HepG2 (cell line): ENCODE data around the gene RREB1. TPM values are rescaled to one million over a fixed set of nuclear protein-coding genes. Genes with fewer than 3 reads are reported as not detected.
A peak's percentile ranks its signal among the peaks of the same experiment; 100 is the strongest.

Experiments used
- ATAC-seq: fragments of 200-7000 bp; cut with Tn5 transposase; 3 replicates; pipeline ENCODE4 v1.9.1; 2020; ENCODE audit warnings: mild to moderate bottlenecking, moderate library complexity
- BruUV-seq: library from RNA; stranded (reverse); fragments of 400-500 nt; replicated peaks from 2 replicates; lab custom pipeline; 2021; lab: Mats Ljungman, UMichigan
- CTCF ChIA-PET: fragments of 300-600 bp; formaldehyde crosslinking; extraction: SDS; loops from one replicate; lab custom pipeline; 2021; ENCODE audit warnings: low total read pairs, inconsistent platforms, low intra/inter-chr PET ratio; lab: Yijun Ruan, JAX
- POLR2A ChIA-PET: fragments of 350-600 bp; sonication (Branson Sonifier 250); formaldehyde crosslinking; loops from one replicate; lab custom pipeline; 2020; ENCODE audit warnings: antibody characterized with exemption, inconsistent platforms; lab: Yijun Ruan, JAX
- DNase-seq: peaks from one replicate; pipeline ENCODE4 v3.0.0-alpha.2; 2015; ENCODE audit warnings: low spot score
- FAIRE-seq: peaks from 3 replicates; lab custom pipeline; 2011; peaks lifted over from hg19 to GRCh38; lab: Jason Lieb, UNC
- H2AFZ ChIP-seq: one replicate; pipeline ENCODE4 v1.6.1; 2011; ENCODE audit warnings: low read length, inconsistent platforms
- H3K27ac ChIP-seq: fragments of 300-600 bp; 3 replicates; pipeline ENCODE4 v1.8.0; 2011; ENCODE audit warnings: mixed run types, mild to moderate bottlenecking, mixed read lengths, low read length, inconsistent platforms; ENCODE audit not compliant: insufficient read depth; ENCODE audit errors: extremely low read length
- H3K27me3 ChIP-seq, 2 experiments: fragments of 200-600 bp in 1 of 2; 2 replicates in 1 of 2; 3 replicates in 1 of 2; pipeline versions ENCODE4 v1.6.0 to v1.8.0; 2011; ENCODE audit warnings: low read length in 2 of 2, mild to moderate bottlenecking in 2 of 2, moderate library complexity in 2 of 2, inconsistent platforms in 1 of 2; ENCODE audit not compliant: insufficient read depth in 2 of 2, control insufficient read depth in 1 of 2
- H3K36me3 ChIP-seq, 2 experiments: fragments of 200-600 bp in 1 of 2; replicated peaks in 1 of 2; 2 replicates in 1 of 2; 3 replicates in 1 of 2; pipeline versions ENCODE4 v1.5.1 to v1.8.0; 2011; ENCODE audit warnings: low read length in 2 of 2, inconsistent platforms in 1 of 2; ENCODE audit not compliant: insufficient read depth in 2 of 2, control insufficient read depth in 1 of 2
- H3K4me1 ChIP-seq: 2 replicates; pipeline ENCODE4 v1.5.1; 2012; ENCODE audit warnings: low read length, inconsistent platforms; ENCODE audit not compliant: insufficient read depth
- H3K4me2 ChIP-seq: 2 replicates; pipeline ENCODE4 v1.6.0; 2011; ENCODE audit warnings: low read depth, low read length, inconsistent platforms
- H3K4me3 ChIP-seq, 3 experiments: fragments of 200-600 bp in 1 of 3; sonication (generic), shearing (Covaris generic) in 1 of 3; replicated peaks in 1 of 3; 2 replicates each; pipeline ENCODE4 v1.5.1; 2011 to 2016; ENCODE audit warnings: low read length in 3 of 3, inconsistent platforms in 2 of 3, low read depth in 2 of 3, mild to moderate bottlenecking in 2 of 3, control low read depth in 1 of 3, mixed read lengths in 1 of 3; ENCODE audit not compliant: insufficient read depth in 1 of 3
- H3K79me2 ChIP-seq: one replicate; pipeline ENCODE4 v1.6.1; 2011; ENCODE audit warnings: low read length, inconsistent platforms; ENCODE audit not compliant: insufficient read depth
- H3K9ac ChIP-seq: 2 replicates; pipeline ENCODE4 v1.6.0; 2011; ENCODE audit warnings: mild to moderate bottlenecking, low read depth, low read length, inconsistent platforms; ENCODE audit not compliant: insufficient read depth
- H3K9me3 ChIP-seq: 2 replicates; pipeline ENCODE4 v1.5.1; 2012; ENCODE audit warnings: mild to moderate bottlenecking, low read length
- H4K20me1 ChIP-seq: 2 replicates; pipeline ENCODE4 v1.6.0; 2011; ENCODE audit warnings: inconsistent platforms, mild to moderate bottlenecking, low read length, moderate library complexity; ENCODE audit not compliant: insufficient read depth
- GATAD1 ChIP-seq: IDR thresholded peaks from 2 replicates; pipeline ENCODE4 v1.6.1; 2016; ENCODE audit warnings: missing genetic modification reagents, missing compliant biosample characterization
- NFIC ChIP-seq: IDR thresholded peaks from 2 replicates; pipeline ENCODE4 v1.6.1; 2012; ENCODE audit warnings: mild to moderate bottlenecking, low read length, inconsistent platforms
- POLR2A ChIP-seq, 2 experiments: IDR thresholded peaks; 2 replicates each; pipeline ENCODE4 v1.6.1; 2011; ENCODE audit warnings: low read depth in 2 of 2, low read length in 2 of 2, mild to moderate bottlenecking in 1 of 2, moderate library complexity in 1 of 2; ENCODE audit not compliant: insufficient read depth in 1 of 2
- PRMT3 ChIP-seq: sonication (generic); formaldehyde crosslinking; IDR thresholded peaks from 2 replicates; pipeline ENCODE4 v1.8.1; 2022; ENCODE audit warnings: low read depth, mild to moderate bottlenecking, moderate library complexity, missing genetic modification reagents, borderline replicate concordance
- TRAFD1 ChIP-seq: sonication (generic); formaldehyde crosslinking; IDR thresholded peaks from 2 replicates; pipeline ENCODE4 v1.5.1; 2020; ENCODE audit warnings: missing genetic modification reagents, mild to moderate bottlenecking, borderline replicate concordance
- ZNF605 ChIP-seq: sonication (generic); formaldehyde crosslinking; IDR thresholded peaks from 2 replicates; pipeline ENCODE4 v1.8.0; 2022; ENCODE audit warnings: mild to moderate bottlenecking, missing genetic modification reagents
- ZNF687 ChIP-seq: sonication (generic); formaldehyde crosslinking; IDR thresholded peaks from 2 replicates; pipeline ENCODE4 v1.5.1; 2020; ENCODE audit warnings: mild to moderate bottlenecking, missing genetic modification reagents, moderate library complexity
- WGBS: methylation state at CpG from one replicate; pipeline ENCODE4 v1.1.6; 2017; ENCODE audit warnings: low lambda C conversion rate; 5-methylcytosine and 5-hydroxymethylcytosine counted together
- in situ Hi-C: cut with HindIII; loops from 2 replicates; pipeline ENCODE4 v1.10.0; 2017; ENCODE audit warnings: low pct_unique_long_range_greater_than_20kb; ENCODE audit not compliant: extremely low pct_ligation_motif_present
- intact Hi-C: fragments of 100-400 bp; cut with micrococcal nuclease; formaldehyde crosslinking; loops from one replicate; pipeline ENCODE4 v1.10.0; 2022; ENCODE audit not compliant: unreplicated experiment
- polyA plus RNA-seq, 8 experiments: library from polyadenylated mRNA; depleted of rRNA in 3 of 8; stranded (reverse) in 7 of 8; unstranded in 1 of 8; fragments of >200 nt; fragmentation: Illumina TruSeq in 4 of 8; extraction: Trizol in 4 of 8; gene quantifications; 2 replicates each; pipeline versions ENCODE4 v1.2.1 to v1.2.3, GENCODE V29; 2011 to 2016; ENCODE audit warnings: low read depth in 4 of 8, missing spikeins in 1 of 8, mixed read lengths in 1 of 8; ENCODE audit not compliant: insufficient read depth in 1 of 8
- total RNA-seq, 5 experiments: library from RNA; depleted of rRNA; stranded (reverse); fragments of >200 nt; fragmentation: Illumina TruSeq; extraction: Trizol; gene quantifications; 2 replicates each; pipeline ENCODE4 v1.2.3, GENCODE V29; 2016; ENCODE audit warnings: low read depth in 1 of 5

RREB1 gene
- total and polyA plus RNA-seq, 2 of the 13 experiments (the other 11 are each of a cell fraction or from before 2014, with no cell fraction given), result 6.1 to 23.2 TPM

- Histone ChIP-seq H3K9ac (peak overlapping the region; percentile 2; the same call in 1 of the 2 replicates), H2AFZ (no peak overlapping the region), H4K20me1 (peaks cover 16% of the 10 kb centered on the region; the same call in 1 of the 2 replicates), H3K27ac (peak overlapping the region; percentile 60), H3K4me3 (no peak overlapping the region), H3K36me3 (peaks cover 21 to 52% of the 10 kb centered on the region in 2 experiments), H3K27me3 (no peaks in the 10 kb centered on the region), H3K4me1 (peaks cover 73% of the 10 kb centered on the region), H3K79me2 (peaks cover 12% of the 10 kb centered on the region), H3K4me2 (peak overlapping the region; percentile 38), H3K9me3 (no peaks in the 10 kb centered on the region)
- intact Hi-C loops (no loop called here), in situ Hi-C loops (no loop called here)
- ATAC-seq (no peak), FAIRE-seq (no peak), DNase-seq (no peak)
- 79% methylated on average over 9 of the region's 9 CpGs for WGBS
- ChIA-PET CTCF (no interaction called here), POLR2A (no interaction called here)
- no TSS peak for BruUV-seq
- TF ChIP-seq ZNF605 (CRISPR knock-in tag), result 0 out of 2 replicates have a peak, but pooled peaks have one; percentile 42
- TF ChIP-seq PRMT3 (CRISPR knock-in tag), result 0 out of 2 replicates have a peak, but pooled peaks have one; percentile 35
- no peak for TF ChIP-seq NFIC
- TF ChIP-seq GATAD1 (CRISPR knock-in tag), result 0 out of 2 replicates have a peak, but pooled peaks have one; percentile 13
- 0 out of 2 replicates have a peak, but pooled peaks have one; percentile 27 for TF ChIP-seq ZNF687 (CRISPR knock-in tag)
- no peak for TF ChIP-seq TRAFD1
- 0 out of 4 replicates have a peak, but pooled peaks of 1 of the 2 experiments have one; percentile 16 for TF ChIP-seq POLR2A (IDR thresholded peaks at IDR 0.05; ENCODE audit: insufficient read depth in 1 of 2, low read depth in 2 of 2, low read length in 2 of 2)
Measured at GRCh38 chr6:7235712-7236305, 128.0 kb downstream of the RREB1 start.
